RWPE1 (cell line): ENCODE measurements around the gene SLC17A1.

Experiments used
- CTCF ChIA-PET: fragments of 350-600 bp; sonication (Branson Sonifier 250); formaldehyde crosslinking; extraction: SDS; loops from one replicate; lab custom pipeline; 2021; lab: Yijun Ruan, JAX
- POLR2A ChIA-PET: fragments of 400-600 bp; formaldehyde crosslinking; extraction: SDS; loops from one replicate; lab custom pipeline; 2020; ENCODE audit warnings: antibody characterized with exemption; ENCODE audit not compliant: low non-redundant PET; lab: Yijun Ruan, JAX
- DNase-seq: peaks from one replicate; pipeline ENCODE4 v3.0.0; 2012; ENCODE audit warnings: low spot score
- H3K27ac ChIP-seq: fragments of 450-650 bp; 2 replicates; pipeline ENCODE4 v1.5.1; 2017
- TF ChIP-seq, protein P1 (sequence below): fragments of 450-650 bp; conservative IDR thresholded peaks from 2 replicates; pipeline ENCODE4 v1.5.1; 2017; ENCODE audit warnings: low read depth, mild to moderate bottlenecking

The SLC17A1 gene

DNA sequence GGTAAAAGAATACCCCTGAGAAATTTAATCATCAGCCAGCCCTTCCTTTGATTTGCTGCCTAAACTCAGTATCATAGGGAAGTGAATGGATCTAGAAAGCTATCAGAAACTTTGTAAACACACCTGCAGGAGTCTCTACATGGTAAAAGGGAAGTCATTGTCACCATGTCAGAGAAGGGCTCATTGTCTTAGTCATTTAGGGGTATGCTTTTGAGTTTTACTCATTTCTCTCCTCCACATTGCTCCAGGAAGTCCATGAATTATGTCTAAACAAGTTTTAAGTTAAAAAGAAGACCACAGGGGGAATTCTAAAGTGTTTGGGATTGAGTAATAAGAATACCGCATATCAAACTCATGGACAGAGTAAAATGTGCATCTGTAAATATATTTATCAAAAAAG lies 2.5 kb downstream of the SLC17A1 start:
- H3K27ac ChIP-seq: no peak overlapping the region
- DNase-seq: no peak
- ChIA-PET CTCF (no interaction called here), POLR2A (no interaction called here)
- TF ChIP-seq, protein P1, sequence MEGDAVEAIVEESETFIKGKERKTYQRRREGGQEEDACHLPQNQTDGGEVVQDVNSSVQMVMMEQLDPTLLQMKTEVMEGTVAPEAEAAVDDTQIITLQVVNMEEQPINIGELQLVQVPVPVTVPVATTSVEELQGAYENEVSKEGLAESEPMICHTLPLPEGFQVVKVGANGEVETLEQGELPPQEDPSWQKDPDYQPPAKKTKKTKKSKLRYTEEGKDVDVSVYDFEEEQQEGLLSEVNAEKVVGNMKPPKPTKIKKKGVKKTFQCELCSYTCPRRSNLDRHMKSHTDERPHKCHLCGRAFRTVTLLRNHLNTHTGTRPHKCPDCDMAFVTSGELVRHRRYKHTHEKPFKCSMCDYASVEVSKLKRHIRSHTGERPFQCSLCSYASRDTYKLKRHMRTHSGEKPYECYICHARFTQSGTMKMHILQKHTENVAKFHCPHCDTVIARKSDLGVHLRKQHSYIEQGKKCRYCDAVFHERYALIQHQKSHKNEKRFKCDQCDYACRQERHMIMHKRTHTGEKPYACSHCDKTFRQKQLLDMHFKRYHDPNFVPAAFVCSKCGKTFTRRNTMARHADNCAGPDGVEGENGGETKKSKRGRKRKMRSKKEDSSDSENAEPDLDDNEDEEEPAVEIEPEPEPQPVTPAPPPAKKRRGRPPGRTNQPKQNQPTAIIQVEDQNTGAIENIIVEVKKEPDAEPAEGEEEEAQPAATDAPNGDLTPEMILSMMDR: no peak

DNA sequence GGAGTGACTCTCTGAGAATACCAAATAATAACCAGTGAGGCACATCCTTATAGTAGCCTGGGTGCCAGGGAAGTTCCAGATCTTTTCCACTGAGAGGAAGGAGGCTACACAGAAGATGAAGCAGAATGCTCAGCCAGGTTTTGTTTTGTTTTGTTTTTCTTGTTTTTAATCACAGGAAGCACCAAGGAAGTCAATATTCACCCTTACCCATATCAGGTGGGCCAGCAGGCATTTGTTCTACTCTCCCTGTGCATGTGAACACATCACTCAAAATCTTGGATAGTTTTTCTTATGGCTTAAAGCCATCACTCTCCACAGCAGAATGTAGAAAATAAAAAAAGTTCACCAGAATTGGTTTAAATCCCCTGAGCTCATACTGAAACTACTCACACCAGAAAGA lies 10.5 kb downstream of the SLC17A1 start:
- no peak overlapping the region for H3K27ac ChIP-seq
- no peak for DNase-seq
- POLR2A ChIA-PET: no interaction called here
- CTCF ChIA-PET: no interaction called here
- TF ChIP-seq, protein P1: no peak

DNA sequence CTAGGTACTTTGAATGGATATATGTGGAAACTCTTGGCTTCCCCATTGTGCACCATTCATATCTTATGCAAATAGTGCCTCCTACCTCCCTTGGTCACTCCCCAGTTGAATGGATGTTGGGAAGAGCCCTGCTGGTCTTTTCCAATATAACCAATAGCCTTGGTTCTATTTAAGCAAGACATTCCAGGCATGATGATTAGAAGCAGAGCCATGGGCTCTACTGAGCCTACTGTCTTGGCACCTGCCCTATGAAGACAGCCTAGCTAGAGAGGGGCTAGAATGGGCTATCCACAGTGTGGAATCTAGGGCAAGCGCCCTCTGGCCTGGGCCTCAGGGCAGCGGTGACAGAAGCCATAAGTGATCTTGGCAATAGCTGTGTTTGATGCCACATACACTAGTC lies 15.6 kb downstream of the SLC17A1 start:
- DNase-seq: no peak
- H3K27ac ChIP-seq: no peak overlapping the region
- ChIA-PET POLR2A (no interaction called here), CTCF (interaction anchor here (0.6 kb wide), 1 partner anchor 13 kb away, joined by 4 read pairs; no protein-coding TSS in a partner anchor)
- TF ChIP-seq, protein P1: no peak

DNA sequence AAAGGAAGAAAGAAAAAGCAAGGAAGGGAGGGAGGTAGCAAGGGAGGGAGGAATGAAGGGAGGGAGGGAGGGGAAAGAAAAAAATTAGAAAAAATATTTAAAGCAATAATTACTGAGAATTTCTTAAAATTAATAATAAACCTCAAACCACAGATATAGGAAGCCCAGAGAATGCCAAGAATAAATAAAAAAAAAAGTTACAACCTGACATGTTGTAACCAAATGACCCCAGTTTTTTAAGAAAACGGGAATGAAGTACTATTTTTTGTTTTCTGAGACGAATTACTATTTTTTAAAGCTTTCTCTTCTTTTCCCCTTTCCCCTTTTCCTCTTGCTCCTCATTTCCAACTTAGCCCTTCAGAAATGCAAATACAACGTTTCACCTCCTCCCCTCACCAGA lies 16.7 kb downstream of the SLC17A1 start:
- TF ChIP-seq, protein P1: no peak
- no peak overlapping the region for H3K27ac ChIP-seq
- ChIA-PET POLR2A (no interaction called here), CTCF (no interaction called here)
- DNase-seq: no peak

DNA sequence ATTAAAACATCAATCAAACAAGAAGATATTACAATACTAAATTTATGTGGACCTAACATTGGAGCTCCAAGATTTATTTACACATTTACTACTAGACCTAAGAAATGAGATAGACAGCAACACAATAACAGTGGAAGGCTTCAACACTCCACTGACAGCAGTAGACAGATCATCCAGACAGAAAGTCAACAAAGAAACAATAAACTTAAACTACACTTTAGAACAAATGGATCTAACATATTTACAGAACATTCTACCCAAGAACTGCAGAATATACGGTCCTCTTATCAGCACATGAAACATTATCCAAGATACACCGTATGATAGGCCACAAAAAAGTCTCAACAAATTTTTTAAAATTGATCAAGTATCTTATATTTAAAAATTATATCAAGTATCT lies 27.0 kb downstream of the SLC17A1 start:
- TF ChIP-seq, protein P1: no peak
- CTCF ChIA-PET: no interaction called here
- H3K27ac ChIP-seq: no peak overlapping the region
- no peak for DNase-seq
- POLR2A ChIA-PET: no interaction called here

DNA sequence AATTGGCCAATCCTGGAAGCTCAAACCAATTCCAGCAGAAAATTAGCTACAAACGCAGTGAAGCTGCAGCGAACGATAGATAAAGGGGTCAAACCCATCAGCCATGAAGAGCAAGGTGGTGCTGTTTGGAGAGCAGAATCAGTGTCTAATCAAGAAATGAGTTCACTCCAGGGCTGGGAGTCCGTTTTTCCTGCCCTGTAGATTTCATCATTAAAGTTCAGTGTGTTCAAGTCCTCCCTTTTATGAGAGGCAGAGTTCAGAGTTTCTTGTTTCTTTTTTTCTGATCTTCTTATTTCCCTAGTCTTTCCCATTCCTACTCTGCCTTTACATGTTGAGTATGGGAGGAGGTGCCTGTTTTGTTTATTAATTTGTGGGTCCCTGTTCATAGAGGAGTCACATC lies 30.4 kb downstream of the SLC17A1 start:
- CTCF ChIA-PET: no interaction called here
- DNase-seq: no peak
- TF ChIP-seq, protein P1: no peak
- H3K27ac ChIP-seq: no peak overlapping the region
- POLR2A ChIA-PET: no interaction called here

DNA sequence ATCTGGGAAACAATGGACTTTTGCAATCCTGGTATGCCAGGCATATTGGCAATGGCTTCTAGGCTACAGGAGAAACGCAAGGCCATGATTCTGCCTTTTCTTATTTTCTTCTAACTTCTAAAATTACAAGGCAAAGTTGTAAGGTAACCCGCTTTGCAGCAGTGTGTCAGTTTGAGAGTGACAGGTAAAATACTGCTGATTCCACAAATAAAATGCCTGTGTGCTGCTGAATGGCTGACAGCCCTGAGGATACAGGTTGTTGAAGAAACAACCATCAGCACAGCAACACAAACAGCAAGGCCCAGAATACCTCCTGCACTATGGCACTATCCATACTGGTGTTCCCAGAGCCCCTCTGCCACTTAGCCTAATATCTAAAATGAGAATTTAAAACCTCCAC lies 37.1 kb downstream of the SLC17A1 start:
- ChIA-PET POLR2A (no interaction called here), CTCF (no interaction called here)
- no peak for DNase-seq
- TF ChIP-seq, protein P1: no peak
- H3K27ac ChIP-seq: no peak overlapping the region
